Myocyte (in vitro differentiated cells): Measurements from ENCODE around the gene NR1H2. TPM values are rescaled to one million over a fixed set of nuclear protein-coding genes. Genes with fewer than 3 reads are reported as not detected.

Source experiments
- DNase-seq: peaks from one replicate; pipeline ENCODE4 v3.0.0-alpha.2; 2012; ENCODE audit warnings: low read depth
- total RNA-seq: library from RNA; depleted of rRNA; stranded (reverse); fragments of >200 nt; gene quantifications from 2 replicates; pipeline ENCODE4 v1.2.3, GENCODE V29; 2014

NR1H2 gene
- total RNA-seq, 1 donor from 2014 or later, result 70.3 TPM

DNA sequence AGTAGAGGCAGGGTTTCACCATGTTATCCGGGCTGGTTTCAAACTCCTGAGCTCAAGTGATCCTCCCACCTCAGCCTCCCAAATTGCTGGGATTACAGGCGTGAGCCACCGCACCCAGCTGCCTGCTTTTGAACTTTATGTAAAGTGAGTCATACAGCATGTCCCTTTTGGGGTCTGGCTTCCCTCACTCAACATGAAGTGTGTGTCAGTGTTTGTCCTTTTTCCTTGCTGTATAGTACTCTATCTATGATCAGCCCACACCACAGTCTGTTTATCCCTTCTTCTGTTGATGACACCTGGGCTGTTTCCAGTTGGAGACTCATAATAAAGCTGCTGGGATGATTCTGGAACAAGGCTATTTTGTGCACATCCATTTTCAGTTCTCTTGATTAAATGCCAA lies 44.6 kb downstream of the NR1H2 start:
- no peak for DNase-seq

DNA sequence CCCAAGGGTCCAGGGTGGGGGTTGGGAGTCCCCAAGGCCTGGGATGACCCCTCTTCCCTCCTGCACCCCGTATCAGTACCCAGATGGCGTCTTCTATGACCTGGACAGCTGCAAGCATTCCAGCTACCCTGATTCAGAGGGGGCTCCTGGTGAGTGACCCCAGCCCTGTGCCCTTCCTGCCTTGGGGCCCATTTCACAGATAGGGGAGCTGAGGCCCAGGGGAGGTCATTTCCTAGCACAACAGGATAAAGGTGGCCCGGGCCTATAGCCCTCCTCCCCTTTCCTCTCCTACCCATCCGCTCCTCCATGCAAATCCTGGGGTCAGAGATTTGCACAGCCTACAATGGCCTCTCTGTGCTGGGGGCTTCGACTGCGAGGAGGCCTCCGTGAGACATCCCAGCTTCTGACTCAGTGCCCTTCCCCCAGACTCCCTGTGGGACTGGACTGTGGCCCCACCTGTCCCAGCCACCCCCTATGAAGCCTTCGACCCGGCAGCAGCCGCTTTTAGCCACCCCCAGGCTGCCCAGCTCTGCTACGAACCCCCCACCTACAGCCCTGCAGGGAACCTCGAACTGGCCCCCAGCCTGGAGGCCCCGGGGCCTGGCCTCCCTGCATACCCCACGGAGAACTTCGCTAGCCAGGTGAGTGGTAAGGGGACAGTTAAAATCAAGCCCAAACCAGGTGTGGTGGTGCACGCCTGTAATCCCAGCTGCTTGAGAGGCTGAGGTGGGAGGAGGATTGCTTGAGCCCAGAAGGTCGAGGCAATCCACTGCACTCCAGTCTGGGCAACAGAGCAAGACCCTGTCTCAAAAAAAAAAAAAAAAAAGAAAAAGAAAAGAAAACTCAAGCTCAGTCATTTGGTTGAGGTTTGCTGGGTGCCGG lies 46.4 kb downstream of the NR1H2 start:
- no peak for DNase-seq

DNA sequence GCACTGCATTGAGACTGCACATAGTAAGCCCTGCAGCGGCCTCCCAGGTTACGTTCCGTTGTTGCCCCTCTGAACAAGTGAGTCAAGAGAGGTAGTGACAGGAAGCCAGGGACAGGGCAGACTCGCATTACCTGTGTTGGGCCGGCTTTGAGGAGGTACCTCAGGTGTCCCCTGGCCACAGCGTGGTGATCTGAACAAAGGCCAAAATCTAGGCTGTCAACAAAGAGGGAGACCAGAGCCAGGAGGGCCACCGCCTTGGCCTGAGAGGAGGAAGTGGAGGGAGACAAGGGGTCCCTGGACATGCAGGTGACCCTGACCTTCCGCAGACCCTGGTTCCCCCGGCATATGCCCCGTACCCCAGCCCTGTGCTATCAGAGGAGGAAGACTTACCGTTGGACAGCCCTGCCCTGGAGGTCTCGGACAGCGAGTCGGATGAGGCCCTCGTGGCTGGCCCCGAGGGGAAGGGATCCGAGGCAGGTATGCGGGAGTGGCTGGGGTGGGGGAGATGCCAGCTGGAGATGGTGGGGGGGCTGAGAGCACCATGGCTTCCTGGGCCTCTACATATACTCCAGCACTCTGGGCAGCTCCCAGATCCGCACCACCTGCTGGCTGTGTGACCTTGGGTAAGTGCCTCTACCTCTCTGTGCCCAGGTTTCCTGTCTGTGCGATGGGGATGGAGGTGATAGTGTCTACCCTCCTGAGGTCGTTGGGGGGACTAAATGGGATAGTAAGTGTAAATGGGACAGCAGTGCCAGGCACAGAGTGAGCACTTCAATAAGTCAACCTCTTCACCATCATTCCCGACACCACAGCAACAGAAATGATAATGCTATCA lies 47.2 kb downstream of the NR1H2 start:
- no peak for DNase-seq

DNA sequence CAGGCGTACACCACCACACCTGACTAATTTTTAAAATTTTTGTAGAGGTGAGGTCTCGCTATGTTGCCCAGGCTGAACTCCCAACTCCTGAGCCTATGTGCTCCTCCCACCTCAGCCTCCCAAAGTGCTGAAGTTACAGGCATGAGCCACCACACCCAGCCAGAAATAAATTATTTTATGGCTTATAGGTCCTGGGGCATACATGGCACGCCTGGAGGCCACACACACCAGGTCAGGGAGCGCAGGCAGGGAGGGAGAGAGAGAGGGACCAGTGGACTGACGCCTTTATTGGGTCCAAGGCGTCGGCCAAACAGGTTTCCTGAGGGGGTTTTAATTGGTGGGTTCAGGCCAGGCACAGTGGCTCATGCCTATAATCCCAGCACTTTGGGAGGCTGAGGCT lies 49.3 kb downstream of the NR1H2 start:
- no peak for DNase-seq

DNA sequence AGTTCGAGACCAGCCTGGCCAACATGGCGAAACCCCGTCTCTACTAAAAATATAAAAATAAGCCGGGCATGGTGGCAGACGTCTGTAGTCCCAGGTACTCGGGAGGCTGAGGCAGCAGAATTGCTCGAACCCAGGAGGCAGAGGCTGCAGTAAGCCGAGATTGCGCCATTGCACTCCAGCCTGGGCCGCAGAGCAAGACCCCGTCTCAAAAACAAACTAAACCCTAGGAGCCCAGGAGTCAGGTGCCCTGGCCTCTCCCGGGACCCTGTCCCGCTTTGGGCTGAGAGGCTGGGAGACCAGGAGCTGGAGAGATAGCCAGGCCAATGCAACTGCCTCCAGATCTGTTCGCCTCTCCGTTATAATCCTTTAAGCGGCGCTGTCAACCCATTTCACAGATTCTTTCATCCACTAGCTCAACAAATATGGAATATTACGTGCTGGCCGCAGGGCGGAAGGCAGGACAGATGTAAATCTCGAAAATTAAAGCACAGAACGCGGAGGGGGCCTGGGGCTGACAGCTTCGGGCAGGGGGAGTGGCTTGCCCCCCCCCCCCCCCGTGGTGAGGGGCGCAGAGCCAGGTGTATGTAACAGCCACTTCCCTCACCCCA lies 51.2 kb downstream of the NR1H2 start:
- no peak for DNase-seq

DNA sequence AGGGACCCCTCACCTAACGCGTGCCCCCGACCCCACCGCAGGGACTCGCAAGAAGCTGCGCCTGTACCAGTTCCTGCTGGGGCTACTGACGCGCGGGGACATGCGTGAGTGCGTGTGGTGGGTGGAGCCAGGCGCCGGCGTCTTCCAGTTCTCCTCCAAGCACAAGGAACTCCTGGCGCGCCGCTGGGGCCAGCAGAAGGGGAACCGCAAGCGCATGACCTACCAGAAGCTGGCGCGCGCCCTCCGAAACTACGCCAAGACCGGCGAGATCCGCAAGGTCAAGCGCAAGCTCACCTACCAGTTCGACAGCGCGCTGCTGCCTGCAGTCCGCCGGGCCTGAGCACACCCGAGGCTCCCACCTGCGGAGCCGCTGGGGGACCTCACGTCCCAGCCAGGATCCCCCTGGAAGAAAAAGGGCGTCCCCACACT lies 51.8 kb downstream of the NR1H2 start:
- peak; percentile 74 for DNase-seq

DNA sequence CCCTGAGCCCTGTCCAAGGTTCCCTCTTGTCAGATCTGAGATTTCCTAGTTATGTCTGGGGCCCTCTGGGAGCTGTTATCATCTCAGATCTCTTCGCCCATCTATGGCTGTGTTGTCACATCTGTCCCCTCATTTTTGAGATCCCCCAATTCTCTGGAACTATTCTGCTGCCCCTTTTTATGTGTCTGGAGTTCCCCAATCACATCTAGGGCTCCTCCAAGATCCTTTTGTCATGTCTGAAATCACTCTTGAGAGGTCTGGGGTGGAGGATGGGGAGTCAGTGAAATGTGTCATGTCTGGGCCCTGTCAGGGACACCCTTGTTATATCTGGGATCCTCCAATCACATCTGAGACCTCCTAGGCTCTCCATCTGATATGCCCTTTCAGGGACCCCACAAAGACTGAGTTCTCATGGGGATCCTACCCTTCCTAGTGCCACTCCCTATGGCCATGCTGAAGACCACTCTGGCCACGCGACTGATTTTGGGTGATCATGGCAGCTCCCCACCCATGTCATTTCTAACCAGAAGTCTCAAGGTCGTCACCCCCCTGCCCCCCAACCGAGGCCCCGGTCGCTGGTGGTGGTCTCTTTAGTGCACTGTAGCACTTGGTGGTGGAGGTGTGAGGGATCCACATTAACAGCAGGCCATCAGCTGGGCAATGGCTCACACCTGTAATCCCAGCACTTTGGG lies 52.7 kb downstream of the NR1H2 start:
- no peak for DNase-seq

DNA sequence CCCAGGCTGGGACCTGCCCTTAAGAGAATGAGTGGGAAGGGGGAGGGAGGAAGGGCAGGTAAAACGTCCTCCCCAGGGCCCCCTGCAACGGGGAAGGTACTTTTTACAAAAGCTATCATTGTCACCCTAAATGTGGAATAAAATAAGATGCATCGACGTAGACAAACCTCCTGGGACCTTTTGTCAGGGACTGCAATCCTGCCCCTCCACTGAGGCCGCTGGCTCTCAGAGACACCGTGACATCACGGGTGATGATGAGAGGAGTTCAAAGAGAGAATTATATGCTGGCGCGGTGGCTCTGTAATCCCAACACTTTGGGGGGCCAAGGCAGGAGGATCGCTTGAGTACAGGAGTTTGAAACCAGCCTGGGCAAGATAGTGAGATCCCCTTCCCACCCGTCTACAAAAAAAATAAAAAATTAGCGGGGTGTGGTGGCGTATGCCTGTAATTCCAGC lies 54.7 kb downstream of the NR1H2 start:
- DNase-seq, result no peak

DNA sequence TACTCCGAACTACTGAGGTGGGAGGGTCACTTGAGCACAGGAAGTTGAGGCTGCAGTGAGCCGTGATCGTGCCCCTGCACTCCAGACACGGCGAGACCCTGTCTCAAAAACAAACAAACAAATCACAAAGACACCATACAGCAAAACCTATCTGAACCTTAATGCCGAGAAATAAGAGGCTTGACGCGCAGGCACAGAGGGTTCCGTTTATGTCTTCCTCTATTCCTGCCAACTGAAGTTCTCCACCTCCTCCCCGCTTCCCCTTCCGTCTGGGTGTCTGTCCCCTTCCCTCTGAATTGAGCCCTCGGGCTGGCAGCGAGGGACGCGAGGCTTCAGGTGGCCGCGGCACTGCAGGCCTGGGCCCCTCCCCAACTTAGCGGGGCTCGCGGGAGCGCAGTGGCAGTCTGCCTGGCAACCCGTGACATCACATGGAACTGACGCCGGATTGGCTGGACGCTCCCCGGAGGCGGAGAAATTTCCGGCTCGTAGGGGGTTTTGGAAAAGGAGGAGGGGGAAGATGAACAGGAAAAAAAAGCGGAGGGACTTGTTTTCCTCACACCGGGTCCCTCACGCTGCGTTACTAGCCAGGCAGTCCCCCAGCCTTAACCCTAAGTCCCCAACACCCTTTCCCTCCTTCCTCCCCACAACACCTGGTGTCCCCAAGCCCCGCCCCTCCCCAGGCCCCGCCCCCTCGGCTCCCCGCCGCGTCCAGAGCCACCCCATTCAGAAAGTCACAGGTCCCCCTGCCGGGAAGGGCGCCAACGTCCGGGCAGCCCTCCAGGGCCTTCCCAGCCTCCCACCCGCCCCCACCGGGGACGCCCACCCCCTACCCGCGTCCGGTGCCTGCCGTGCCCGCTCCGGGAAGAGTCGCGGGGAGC lies 55.3 kb downstream of the NR1H2 start:
- DNase-seq, result peak; percentile 82

DNA sequence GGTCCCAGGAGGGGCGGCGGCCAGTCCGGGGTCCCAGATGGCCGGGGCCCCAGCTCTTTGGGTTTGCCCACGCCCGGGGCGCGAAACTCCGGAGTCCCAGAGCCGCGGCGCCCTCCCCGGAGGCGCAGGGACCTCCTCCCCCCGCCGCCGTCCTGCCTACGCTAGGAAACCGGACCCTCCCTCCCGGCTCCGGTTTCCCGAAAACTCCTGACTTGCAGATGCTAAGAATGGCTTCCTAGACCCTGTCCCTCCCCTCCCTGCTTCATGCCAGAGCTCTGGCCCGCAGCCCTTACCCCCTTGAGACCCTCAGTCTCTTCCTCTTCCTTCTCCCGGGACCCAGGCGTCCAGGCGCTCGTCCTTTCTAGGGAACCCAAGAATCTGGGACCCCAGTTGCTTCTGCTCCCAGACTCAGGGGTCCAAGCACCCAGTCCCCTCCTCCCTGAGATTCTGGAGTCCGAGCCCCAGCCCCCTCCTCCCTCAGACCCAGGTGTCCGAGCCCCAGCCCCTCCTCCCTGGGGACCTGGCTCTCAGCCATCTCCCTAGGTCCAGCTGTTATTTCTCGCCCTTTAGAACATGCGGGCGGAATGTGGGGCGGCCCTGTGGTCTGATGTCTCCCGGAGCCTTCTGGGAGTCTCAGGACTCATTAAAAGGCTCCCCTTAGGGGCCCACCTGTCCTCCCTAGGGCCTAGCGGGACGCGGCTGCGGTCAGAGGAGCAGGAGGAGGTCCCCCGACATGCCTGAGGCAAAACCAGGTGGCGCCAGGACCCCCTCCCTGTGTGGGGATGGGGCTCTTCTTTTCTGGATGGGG lies 56.2 kb downstream of the NR1H2 start, which contains the start of gene MYBPC2:
TSS of gene MYBPC2 (plus strand) at position 672 of the 808 bp plus-strand sequence. CDS start at position 734, 62 bp downstream.
- peak; percentile 97 for DNase-seq

Other genes with a start within 250 kb of the NR1H2 start
- not detected in 2 replicates for gene IZUMO2, start 213.2 kb upstream of the NR1H2 start, total RNA-seq
- not detected in 2 replicates for gene MYH14, start 172.8 kb upstream of the NR1H2 start, total RNA-seq
- not detected in 2 replicates for gene KCNC3, start 47.1 kb upstream of the NR1H2 start, total RNA-seq
- gene NAPSA, start 10.8 kb upstream of the NR1H2 start, total RNA-seq, result 0.48 and 1.7 TPM in 2 replicates
- gene POLD1, start 7.9 kb downstream of the NR1H2 start, total RNA-seq, result 22.0 and 26.3 TPM in 2 replicates
- gene SPIB, start 42.5 kb downstream of the NR1H2 start, total RNA-seq, result 0.73 and 2.4 TPM in 2 replicates
- gene MYBPC2, start 56.4 kb downstream of the NR1H2 start, total RNA-seq, result 65.8 and 124 TPM in 2 replicates
- 207 and 210 TPM in 2 replicates for gene EMC10, start 100.0 kb downstream of the NR1H2 start, total RNA-seq
- 1.5 and 3.0 TPM in 2 replicates for gene GARIN5A, start 100.4 kb downstream of the NR1H2 start, total RNA-seq
- 29.8 and 39.9 TPM in 2 replicates for gene JOSD2, start 134.7 kb downstream of the NR1H2 start, total RNA-seq
- gene ASPDH, start 137.5 kb downstream of the NR1H2 start, total RNA-seq, result not detected in 2 replicates
- gene LRRC4B, start 192.0 kb downstream of the NR1H2 start, total RNA-seq, result 0.05 TPM in 1 of 2 replicates, not detected in the other